CD4-positive, alpha-beta T cell treated with Interleukin-4 for 1 hour (primary cell): Measurements from ENCODE around the gene TTC1.
"Not testable (repeated sequence)": the region's sequence is repeated elsewhere in the genome, so short reads cannot be mapped to it uniquely, and the experiment has no call there.

ENCODE experiments used
- DNase-seq, 2 donors: peaks; one replicate each; pipeline ENCODE4 v3.0.0-alpha.2; 2020 to 2022

The TTC1 gene

GRCh38 chr5:160001457-160001856 lies 7.5 kb upstream of the TTC1 start:
- DNase-seq, result no peak

GRCh38 chr5:160007514-160007913 lies 1.4 kb upstream of the TTC1 start:
- no peak for DNase-seq

GRCh38 chr5:160008529-160008876 lies 436 bp upstream of the TTC1 start:
- not testable (repeated sequence) for DNase-seq

GRCh38 chr5:160009591-160009989 lies 651 bp downstream of the TTC1 start:
- no peak for DNase-seq

- no peak for DNase-seq
Observed at GRCh38 chr5:160011471-160011870, 2.5 kb downstream of the TTC1 start.

GRCh38 chr5:160014197-160014596 lies 5.3 kb downstream of the TTC1 start:
- not testable (repeated sequence) for DNase-seq

GRCh38 chr5:160018945-160019625 lies 10.1 kb downstream of the TTC1 start:
- no peak for DNase-seq

GRCh38 chr5:160020266-160020770 lies 11.4 kb downstream of the TTC1 start:
- DNase-seq, result no peak

GRCh38 chr5:160020964-160021363 lies 12.0 kb downstream of the TTC1 start:
- DNase-seq, result peak in 1 of 2 donors; percentile 22

- DNase-seq, result peak; percentile 57 to 79
Observed at GRCh38 chr5:160021831-160022446, 13.0 kb downstream of the TTC1 start.

- DNase-seq, result no peak
Observed at GRCh38 chr5:160023007-160023907, 14.3 kb downstream of the TTC1 start.

- DNase-seq, result no peak
Observed at GRCh38 chr5:160023908-160024630, 15.1 kb downstream of the TTC1 start.

GRCh38 chr5:160029004-160029403 lies 20.1 kb downstream of the TTC1 start:
- no peak for DNase-seq

- DNase-seq, result no peak
Observed at GRCh38 chr5:160029540-160030139, 20.7 kb downstream of the TTC1 start.

- no peak for DNase-seq
Observed at GRCh38 chr5:160030631-160031377, 21.9 kb downstream of the TTC1 start.

GRCh38 chr5:160033546-160034252 lies 24.8 kb downstream of the TTC1 start:
- no peak for DNase-seq

- no peak for DNase-seq
Observed at GRCh38 chr5:160036243-160036642, 27.3 kb downstream of the TTC1 start.

GRCh38 chr5:160036884-160037283 lies 27.9 kb downstream of the TTC1 start:
- DNase-seq, result no peak

GRCh38 chr5:160039810-160040470 lies 31.0 kb downstream of the TTC1 start:
- DNase-seq, result no peak

- no peak for DNase-seq
Observed at GRCh38 chr5:160040471-160040835, 31.5 kb downstream of the TTC1 start.

- no peak for DNase-seq
Observed at GRCh38 chr5:160042671-160043070, 33.7 kb downstream of the TTC1 start.
